BJ (cell line): ENCODE data around the gene VIL1. TPM values are rescaled to one million over a fixed set of nuclear protein-coding genes. Genes with fewer than 3 reads are reported as not detected.
A peak's percentile ranks its signal among the peaks of the same experiment; 100 is the strongest.

Experiments used
- CTCF ChIA-PET: fragments of 350-600 bp; formaldehyde crosslinking; extraction: SDS; loops from one replicate; lab custom pipeline; 2021; ENCODE audit warnings: antibody characterized with exemption, inconsistent platforms; lab: Yijun Ruan, JAX
- POLR2A ChIA-PET: fragments of 300-600 bp; sonication (Branson Sonifier 250); formaldehyde crosslinking; extraction: SDS; loops from one replicate; lab custom pipeline; 2021; ENCODE audit warnings: antibody characterized with exemption; lab: Charles Lee
- DNase-seq: peaks from one replicate; pipeline ENCODE4 v3.0.0-alpha.2; 2011; ENCODE audit warnings: low read depth
- H3K27me3 ChIP-seq: 2 replicates; pipeline ENCODE4 v1.6.0; 2011; ENCODE audit warnings: low read length; ENCODE audit not compliant: control insufficient read depth, insufficient read depth
- H3K36me3 ChIP-seq: 2 replicates; pipeline ENCODE4 v1.5.1; 2011; ENCODE audit warnings: low read length; ENCODE audit not compliant: control insufficient read depth, insufficient read depth
- H3K4me3 ChIP-seq: 2 replicates; pipeline ENCODE4 v1.5.1; 2011; ENCODE audit warnings: low read depth, mild to moderate bottlenecking, control low read depth, low read length
- polyA plus RNA-seq: library from polyadenylated mRNA; depleted of rRNA; stranded (reverse); fragments of >200 nt; gene quantifications from 2 replicates; pipeline ENCODE4 v1.2.3, GENCODE V29; 2011
- TF ChIP-seq, protein P1 (sequence below): IDR thresholded peaks from 2 replicates; pipeline ENCODE4 v1.5.1; 2011; ENCODE audit warnings: low read depth, mild to moderate bottlenecking, control low read depth, inconsistent platforms, low read length, moderate library complexity; ENCODE audit not compliant: insufficient read depth

The VIL1 gene
- polyA plus RNA-seq, 1 experiment: not detected

DNA sequence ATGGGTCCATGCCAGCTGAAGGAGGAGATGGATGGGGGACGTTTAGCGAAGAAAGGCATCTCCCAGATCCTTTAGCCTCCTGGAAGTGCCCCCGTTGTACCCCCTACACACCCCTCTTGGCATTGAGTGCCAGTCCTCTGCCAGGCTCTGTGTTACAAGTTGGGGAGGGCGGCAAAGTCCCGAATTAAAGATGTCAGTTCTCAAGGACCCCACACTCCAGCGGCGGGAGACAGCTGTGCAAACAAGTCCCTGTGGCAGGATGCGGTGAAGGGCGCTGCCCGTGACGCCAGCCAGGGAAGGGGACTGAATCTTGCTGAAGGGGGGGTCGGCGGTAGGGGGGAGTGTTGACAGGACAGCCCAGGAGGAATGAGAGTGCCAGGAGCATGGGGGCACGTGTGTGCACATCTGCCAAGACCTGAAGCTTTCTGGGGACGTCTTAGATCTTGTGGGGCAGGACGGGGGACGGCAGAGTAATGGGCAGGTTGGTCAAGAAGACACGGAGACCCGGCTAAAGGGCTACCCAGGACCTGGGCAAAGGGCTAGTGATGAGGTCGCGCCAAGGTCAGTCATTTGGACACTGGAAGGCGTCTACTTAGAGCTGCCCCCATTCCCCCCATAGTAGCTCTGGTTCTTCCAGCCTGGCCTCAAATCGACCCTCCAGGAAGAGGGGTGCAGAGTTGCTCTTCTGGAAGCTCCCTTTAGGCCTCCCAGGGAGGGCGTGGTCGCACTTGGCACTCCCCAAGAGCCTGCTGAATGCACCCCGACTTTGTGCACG lies 22.0 kb upstream of the VIL1 start:
- CTCF ChIA-PET: interaction anchor here (0.6 to 3.0 kb wide), 19 partner anchors 8 to 899 kb away, joined by 3 to 21 read pairs (median 6); partner anchors contain the start of gene TMBIM1
- no peaks in the 10 kb centered on the region for H3K27me3 ChIP-seq
- H3K4me3 ChIP-seq: peak overlapping the region; percentile 75
- TF ChIP-seq, protein P1, sequence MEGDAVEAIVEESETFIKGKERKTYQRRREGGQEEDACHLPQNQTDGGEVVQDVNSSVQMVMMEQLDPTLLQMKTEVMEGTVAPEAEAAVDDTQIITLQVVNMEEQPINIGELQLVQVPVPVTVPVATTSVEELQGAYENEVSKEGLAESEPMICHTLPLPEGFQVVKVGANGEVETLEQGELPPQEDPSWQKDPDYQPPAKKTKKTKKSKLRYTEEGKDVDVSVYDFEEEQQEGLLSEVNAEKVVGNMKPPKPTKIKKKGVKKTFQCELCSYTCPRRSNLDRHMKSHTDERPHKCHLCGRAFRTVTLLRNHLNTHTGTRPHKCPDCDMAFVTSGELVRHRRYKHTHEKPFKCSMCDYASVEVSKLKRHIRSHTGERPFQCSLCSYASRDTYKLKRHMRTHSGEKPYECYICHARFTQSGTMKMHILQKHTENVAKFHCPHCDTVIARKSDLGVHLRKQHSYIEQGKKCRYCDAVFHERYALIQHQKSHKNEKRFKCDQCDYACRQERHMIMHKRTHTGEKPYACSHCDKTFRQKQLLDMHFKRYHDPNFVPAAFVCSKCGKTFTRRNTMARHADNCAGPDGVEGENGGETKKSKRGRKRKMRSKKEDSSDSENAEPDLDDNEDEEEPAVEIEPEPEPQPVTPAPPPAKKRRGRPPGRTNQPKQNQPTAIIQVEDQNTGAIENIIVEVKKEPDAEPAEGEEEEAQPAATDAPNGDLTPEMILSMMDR: no peak
- POLR2A ChIA-PET: interaction anchor here (0.6 to 1.0 kb wide), 4 partner anchors 9 to 141 kb away, joined by 3 to 6 read pairs (median 4); no protein-coding TSS in a partner anchor
- DNase-seq: no peak
- H3K36me3 ChIP-seq: peaks cover 5% of the 10 kb centered on the region; the same call in 1 of the 2 replicates

DNA sequence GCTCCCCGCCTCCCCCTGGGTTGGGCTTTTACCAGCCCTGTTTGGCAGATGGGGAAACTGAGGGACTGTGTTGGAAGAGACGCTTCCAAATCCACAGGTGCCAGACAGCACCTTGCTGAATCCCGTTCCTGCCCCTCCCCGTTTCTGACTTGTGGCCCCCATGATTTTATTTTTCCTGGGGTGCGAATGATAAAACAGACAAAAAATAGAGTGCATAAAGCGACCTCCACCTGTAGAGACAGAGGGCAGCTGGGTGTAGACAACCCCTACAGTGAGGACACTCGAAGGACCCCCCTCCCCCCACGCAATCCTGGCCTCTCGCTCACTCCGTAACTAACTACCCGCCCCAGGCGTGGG lies 21.5 kb upstream of the VIL1 start:
- TF ChIP-seq, protein P1: no peak
- DNase-seq: no peak
- ChIA-PET POLR2A (interaction anchor here (0.6 kb wide), 1 partner anchor 9 kb away, joined by 3 read pairs; no protein-coding TSS in a partner anchor), CTCF (interaction anchor here (1.1 to 3.0 kb wide), 9 partner anchors 7 to 122 kb away, joined by 3 to 21 read pairs (median 9); partner anchors contain the start of gene TMBIM1)
- H3K36me3 ChIP-seq: peaks cover 10% of the 10 kb centered on the region
- no peaks in the 10 kb centered on the region for H3K27me3 ChIP-seq
- peak overlapping the region; percentile 75 for H3K4me3 ChIP-seq

DNA sequence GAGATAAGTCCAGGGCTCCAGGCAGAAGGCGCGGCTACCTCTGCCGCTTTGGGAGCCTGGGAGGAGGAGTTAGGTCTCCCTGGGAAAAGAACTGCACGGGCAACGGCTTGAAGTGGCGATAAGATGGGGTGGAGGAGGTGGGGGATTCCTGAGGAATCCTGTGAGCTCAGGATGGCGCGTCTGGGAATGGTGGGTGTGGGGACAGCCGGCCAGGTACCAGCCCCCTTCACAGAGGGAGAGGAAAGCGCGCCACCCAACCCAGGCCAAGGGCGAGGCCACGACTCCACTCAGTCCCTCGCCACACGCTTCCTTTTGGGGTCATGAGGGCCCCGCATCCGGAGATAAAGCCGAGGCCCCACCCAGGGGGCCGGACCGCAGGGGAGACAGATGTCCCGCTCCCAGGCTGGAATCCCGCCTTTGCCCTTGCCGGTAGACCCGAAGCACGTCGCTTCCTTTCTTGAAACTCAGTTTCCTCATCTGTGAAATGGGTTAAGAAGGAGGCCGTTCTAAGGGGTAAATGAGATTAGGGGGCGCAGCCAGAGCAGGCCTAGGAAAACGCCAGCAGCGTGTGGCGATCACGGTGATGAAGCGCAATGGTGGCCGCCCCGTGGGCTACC lies 21.0 kb upstream of the VIL1 start:
- H3K4me3 ChIP-seq: peak overlapping the region; percentile 75
- POLR2A ChIA-PET: interaction anchor here (0.6 kb wide), 1 partner anchor 8 kb away, joined by 3 read pairs; no protein-coding TSS in a partner anchor
- TF ChIP-seq, protein P1: no peak
- peaks cover 13% of the 10 kb centered on the region for H3K36me3 ChIP-seq
- DNase-seq: no peak
- H3K27me3 ChIP-seq: no peaks in the 10 kb centered on the region
- CTCF ChIA-PET: interaction anchor here (1.1 to 3.0 kb wide), 5 partner anchors 9 to 101 kb away, joined by 3 to 21 read pairs (median 7); no protein-coding TSS in a partner anchor

GRCh38 chr2:218398437-218399390 lies 20.2 kb upstream of the VIL1 start:
- Histone ChIP-seq H3K4me3 (peak overlapping the region; percentile 75), H3K36me3 (peaks cover 16% of the 10 kb centered on the region), H3K27me3 (no peaks in the 10 kb centered on the region)
- TF ChIP-seq, protein P1: no peak
- no peak for DNase-seq
- CTCF ChIA-PET: no interaction called here
- POLR2A ChIA-PET: no interaction called here
